Measurements from ENCODE around the gene RPL3.

RPL3 gene

GRCh38 chr22:39284142-39284980 lies 35.1 kb downstream of the RPL3 start:
- DNase-seq: no peak

- peak in 25 of 56 donors; percentile 10 to 66 (median 26) for DNase-seq
Measured at GRCh38 chr22:39283322-39284141, 35.9 kb downstream of the RPL3 start.

GRCh38 chr22:39282645-39283321 lies 36.6 kb downstream of the RPL3 start:
- no peak for DNase-seq

GRCh38 chr22:39281126-39281525 lies 38.3 kb downstream of the RPL3 start:
- no peak for DNase-seq

- DNase-seq: no peak
Measured at GRCh38 chr22:39280250-39280649, 39.2 kb downstream of the RPL3 start.

GRCh38 chr22:39279170-39279850 lies 40.1 kb downstream of the RPL3 start:
- DNase-seq: peak in 4 of 56 donors; percentile 9 to 30 (median 12)

- no peak for DNase-seq
Measured at GRCh38 chr22:39278040-39278439, 41.4 kb downstream of the RPL3 start.

GRCh38 chr22:39277142-39277607 lies 42.2 kb downstream of the RPL3 start:
- no peak for DNase-seq

- DNase-seq: no peak
Measured at GRCh38 chr22:39276440-39277141, 42.8 kb downstream of the RPL3 start.

- no peak for DNase-seq
Measured at GRCh38 chr22:39275814-39276439, 43.5 kb downstream of the RPL3 start.

GRCh38 chr22:39273950-39274887 lies 45.2 kb downstream of the RPL3 start:
- no peak for DNase-seq

GRCh38 chr22:39270792-39271191 lies 48.6 kb downstream of the RPL3 start:
- DNase-seq: no peak

- no peak for DNase-seq
Measured at GRCh38 chr22:39270280-39270679, 49.1 kb downstream of the RPL3 start.

- DNase-seq: no peak
Measured at GRCh38 chr22:39269095-39269790, 50.2 kb downstream of the RPL3 start.

GRCh38 chr22:39268645-39269044 lies 50.8 kb downstream of the RPL3 start:
- DNase-seq: no peak

- DNase-seq: no peak
Measured at GRCh38 chr22:39267974-39268373, 51.4 kb downstream of the RPL3 start.

- peak in 8 of 56 donors; percentile 9 to 50 (median 12) for DNase-seq
Measured at GRCh38 chr22:39266398-39267030, 52.9 kb downstream of the RPL3 start.

Data from nucleus accumbens (tissue), 56 donors.